Cardiac fibroblast (primary cell): ENCODE results near the gene PSG5.
"Not testable (repeated sequence)": the region's sequence is repeated elsewhere in the genome, so short reads cannot be mapped to it uniquely, and the experiment has no call there.

ENCODE experiments used
- DNase-seq, 2 donors: peaks; one replicate each; pipeline versions ENCODE4 v3.0.0 to v3.0.0-alpha.2; 2010; ENCODE audit warnings: low read depth in 2 of 2
- H3K4me3 ChIP-seq, 2 donors: replicated peaks in 1 of 2; 1 replicate in 1 of 2; 2 replicates in 1 of 2; pipeline ENCODE4 v1.5.1; 2011; ENCODE audit warnings: low read depth in 2 of 2, low read length in 2 of 2, mild to moderate bottlenecking in 2 of 2, moderate library complexity in 1 of 2
- TF ChIP-seq, protein P1 (sequence below): IDR thresholded peaks from one replicate; pipeline ENCODE4 v1.5.1; 2011; ENCODE audit warnings: low read depth, mild to moderate bottlenecking, low read length, inconsistent platforms

Gene PSG5

DNA sequence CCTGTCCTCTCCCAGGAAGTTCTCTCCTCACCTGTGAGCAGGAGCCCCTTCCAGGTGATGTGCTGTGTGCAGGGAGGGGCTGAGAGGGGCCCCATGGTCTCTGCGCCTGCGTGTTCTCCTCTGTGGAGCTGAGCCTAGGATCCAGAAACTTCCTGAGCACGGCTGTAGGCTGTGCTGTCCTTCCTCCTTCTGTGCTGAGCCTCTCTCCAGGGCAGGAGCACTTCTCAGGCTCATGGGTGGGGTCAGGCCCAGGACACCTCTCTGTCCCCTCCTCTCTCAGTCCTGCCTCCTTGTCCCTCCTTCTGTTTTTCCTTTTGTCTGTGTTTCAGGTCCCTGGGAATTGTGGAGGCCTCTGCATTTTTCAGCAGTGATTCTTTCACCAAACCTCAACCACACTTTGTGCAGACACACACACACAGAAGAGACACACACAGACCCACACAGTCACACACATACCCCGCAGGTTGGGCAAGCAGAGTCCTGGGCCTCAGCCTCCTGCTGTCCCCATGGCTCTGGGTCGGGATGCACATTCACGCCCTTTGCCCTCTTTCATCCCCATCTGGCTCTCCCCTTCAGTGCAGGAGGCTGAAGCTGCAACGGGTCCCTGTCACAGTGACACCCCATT, at the start of gene PSG5:
TSS of gene PSG5 (minus strand) at position 226 of the 625 bp plus-strand sequence. CDS start at position 95, 131 bp downstream.
- not testable (repeated sequence) for H3K4me3 ChIP-seq
- DNase-seq = peak in 1 of 2 donors; percentile 11

- not testable (repeated sequence) for H3K4me3 ChIP-seq
- peak in 1 of 2 donors; percentile 0 for DNase-seq
Observed at GRCh38 chr19:43235686-43236085, 49.4 kb upstream of the PSG5 start.

GRCh38 chr19:43229315-43229714, 43.0 kb upstream of the PSG5 start:
- TF ChIP-seq, protein P1, sequence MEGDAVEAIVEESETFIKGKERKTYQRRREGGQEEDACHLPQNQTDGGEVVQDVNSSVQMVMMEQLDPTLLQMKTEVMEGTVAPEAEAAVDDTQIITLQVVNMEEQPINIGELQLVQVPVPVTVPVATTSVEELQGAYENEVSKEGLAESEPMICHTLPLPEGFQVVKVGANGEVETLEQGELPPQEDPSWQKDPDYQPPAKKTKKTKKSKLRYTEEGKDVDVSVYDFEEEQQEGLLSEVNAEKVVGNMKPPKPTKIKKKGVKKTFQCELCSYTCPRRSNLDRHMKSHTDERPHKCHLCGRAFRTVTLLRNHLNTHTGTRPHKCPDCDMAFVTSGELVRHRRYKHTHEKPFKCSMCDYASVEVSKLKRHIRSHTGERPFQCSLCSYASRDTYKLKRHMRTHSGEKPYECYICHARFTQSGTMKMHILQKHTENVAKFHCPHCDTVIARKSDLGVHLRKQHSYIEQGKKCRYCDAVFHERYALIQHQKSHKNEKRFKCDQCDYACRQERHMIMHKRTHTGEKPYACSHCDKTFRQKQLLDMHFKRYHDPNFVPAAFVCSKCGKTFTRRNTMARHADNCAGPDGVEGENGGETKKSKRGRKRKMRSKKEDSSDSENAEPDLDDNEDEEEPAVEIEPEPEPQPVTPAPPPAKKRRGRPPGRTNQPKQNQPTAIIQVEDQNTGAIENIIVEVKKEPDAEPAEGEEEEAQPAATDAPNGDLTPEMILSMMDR = peak; percentile 33
- H3K4me3 ChIP-seq = no peak overlapping the region
- peak; percentile 15 to 58 for DNase-seq

GRCh38 chr19:43228730-43229129, 42.4 kb upstream of the PSG5 start:
- DNase-seq, H3K4me3 ChIP-seq: not testable (repeated sequence)

DNA sequence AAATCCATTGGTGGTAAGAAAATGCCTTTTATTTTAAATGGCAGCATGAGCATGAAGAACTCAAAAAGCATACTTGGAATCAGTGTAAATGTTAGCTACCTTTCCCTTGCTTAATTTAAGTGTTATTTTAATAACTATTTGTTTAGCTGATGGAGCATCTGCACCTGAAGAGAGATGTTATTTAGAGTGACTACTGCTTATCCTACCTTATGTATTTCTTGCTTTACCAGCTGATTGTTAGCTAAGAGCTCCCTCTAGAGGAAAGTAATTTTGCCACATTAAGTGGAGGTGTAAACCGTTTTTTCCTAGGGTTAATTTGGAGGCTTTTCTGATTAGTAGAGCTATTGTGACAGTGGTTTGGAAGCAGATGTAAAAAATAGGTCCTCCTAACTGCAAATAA, 40.6 kb upstream of the PSG5 start:
- DNase-seq, H3K4me3 ChIP-seq: not testable (repeated sequence)

GRCh38 chr19:43224855-43225253, 38.5 kb upstream of the PSG5 start:
- no peak for DNase-seq
- no peak overlapping the region for H3K4me3 ChIP-seq
- TF ChIP-seq, protein P1 = no peak

DNA sequence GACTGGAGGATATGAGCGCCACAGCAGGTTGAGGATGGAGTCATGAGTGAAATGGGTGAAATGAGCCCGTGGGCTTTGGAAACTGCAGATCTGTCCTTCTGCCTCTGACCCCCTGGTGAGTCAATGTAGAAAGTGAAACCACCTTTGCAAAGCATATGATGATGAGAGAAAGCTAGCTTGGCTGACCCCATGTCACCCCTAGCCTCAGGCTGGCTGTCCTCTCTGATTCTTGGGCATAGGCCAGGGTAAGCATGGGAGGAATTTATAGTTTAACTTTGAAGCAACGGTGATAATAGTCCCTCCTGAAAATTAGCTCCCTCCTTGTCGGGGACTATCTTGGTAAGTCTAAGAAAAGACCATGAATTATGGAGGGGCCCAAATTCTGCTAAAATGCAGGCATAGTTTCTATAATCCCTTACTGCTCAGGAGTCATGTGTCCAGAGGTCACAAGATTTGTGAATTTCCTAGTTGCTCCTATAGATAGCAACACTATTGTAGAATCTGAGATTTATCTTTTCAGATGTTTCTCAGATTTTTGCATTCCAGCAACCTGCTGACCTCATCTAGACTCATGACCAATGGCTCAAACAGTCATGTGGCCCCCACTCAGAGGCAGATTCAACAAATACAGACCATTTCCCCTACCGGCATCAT, 38.0 kb upstream of the PSG5 start:
- peak in 1 of 2 donors; percentile 5 for DNase-seq

GRCh38 chr19:43221891-43222290, 35.6 kb upstream of the PSG5 start:
- not testable (repeated sequence) for H3K4me3 ChIP-seq, DNase-seq

More for the DNA sequence above, 38.0 kb upstream of the PSG5 start:
- H3K4me3 ChIP-seq = not testable (repeated sequence)

DNA sequence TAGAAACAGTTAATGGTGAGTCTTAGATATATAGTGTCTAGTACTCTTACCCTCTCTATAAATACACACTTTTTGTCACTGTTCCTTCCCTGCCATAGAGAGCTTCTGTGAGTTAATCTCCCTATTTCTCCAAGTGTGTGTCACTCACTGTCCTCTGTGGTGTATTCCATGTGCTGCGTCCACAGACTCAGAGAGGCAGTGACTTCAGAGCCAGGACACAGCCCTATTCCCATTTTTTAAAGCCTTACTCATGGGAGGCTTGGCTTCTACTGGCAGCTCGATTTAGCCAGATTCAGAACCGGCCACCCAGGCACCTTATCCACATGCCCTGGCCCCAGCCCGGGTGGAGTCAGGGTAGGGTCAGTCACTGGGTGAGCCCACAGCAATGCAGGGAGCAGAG, 32.8 kb upstream of the PSG5 start:
- not testable (repeated sequence) for DNase-seq, H3K4me3 ChIP-seq

DNA sequence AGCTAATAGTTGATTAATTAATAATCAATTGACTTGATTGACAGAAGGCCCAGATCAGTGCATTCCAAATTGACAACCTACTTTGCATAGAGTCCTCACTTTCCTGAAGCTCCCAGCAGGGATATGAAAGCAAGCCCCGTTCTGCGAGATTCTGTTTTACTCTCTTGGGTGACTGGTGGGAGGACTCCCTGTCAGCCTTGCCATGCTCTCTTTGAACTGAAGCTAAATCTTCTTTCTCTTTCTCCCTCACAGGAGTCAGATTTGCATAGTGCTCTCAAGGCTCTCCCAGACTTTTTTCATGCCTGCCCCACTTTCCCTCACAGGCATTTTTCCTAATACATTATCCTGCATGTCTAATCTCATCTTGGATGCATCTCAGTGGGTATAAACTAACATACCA, 29.5 kb upstream of the PSG5 start:
- DNase-seq, H3K4me3 ChIP-seq: not testable (repeated sequence)

DNA sequence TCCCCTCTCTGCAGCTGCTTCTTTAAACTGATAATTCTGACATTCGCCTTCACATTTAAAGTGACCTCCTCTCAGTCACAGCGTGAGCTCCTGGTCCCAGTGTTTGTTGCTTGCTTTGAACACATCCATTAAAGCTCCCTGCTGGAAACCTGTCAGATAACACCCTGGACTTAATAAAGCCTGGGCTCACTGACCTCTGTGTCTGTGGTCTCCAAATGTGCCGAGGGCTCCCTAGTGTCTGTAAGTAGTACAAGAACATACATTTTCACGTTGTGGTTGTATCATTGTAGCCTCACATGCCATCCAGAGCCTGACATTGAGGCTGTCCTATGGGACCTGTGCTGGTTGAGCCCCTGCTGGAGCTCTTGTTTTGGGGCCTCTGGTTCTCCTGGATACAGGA, 21.7 kb upstream of the PSG5 start:
- TF ChIP-seq, protein P1 = no peak
- DNase-seq = no peak
- H3K4me3 ChIP-seq = no peak overlapping the region
